Neuronal stem cell (in vitro differentiated cells): ENCODE measurements around the gene NDNF.

Experiments used
- DNase-seq: peaks from one replicate; pipeline ENCODE4 v3.0.0-alpha.2; 2013; ENCODE audit warnings: low spot score
- H2AFZ ChIP-seq: one replicate; pipeline ENCODE4 v1.6.1; 2013; ENCODE audit warnings: mild to moderate bottlenecking, low read length, inconsistent platforms
- H2AK5ac ChIP-seq: 2 replicates; pipeline ENCODE4 v1.6.1; 2013; ENCODE audit warnings: low read depth, mild to moderate bottlenecking, inconsistent platforms, low read length, moderate library complexity, mixed read lengths
- H2BK120ac ChIP-seq: 2 replicates; pipeline ENCODE4 v1.6.1; 2013; ENCODE audit warnings: low read depth, mild to moderate bottlenecking, inconsistent platforms, low read length, moderate library complexity, mixed read lengths
- H2BK12ac ChIP-seq: one replicate; pipeline ENCODE4 v1.6.1; 2013; ENCODE audit warnings: low read length, inconsistent platforms
- H2BK15ac ChIP-seq: 2 replicates; pipeline ENCODE4 v1.6.1; 2013; ENCODE audit warnings: mild to moderate bottlenecking, low read length, inconsistent platforms, mixed read lengths
- H2BK5ac ChIP-seq: one replicate; pipeline ENCODE4 v1.6.1; 2013; ENCODE audit warnings: inconsistent platforms, mild to moderate bottlenecking, low read length, moderate library complexity
- H3K14ac ChIP-seq: one replicate; pipeline ENCODE4 v1.6.1; 2013; ENCODE audit warnings: low read length, inconsistent platforms
- H3K18ac ChIP-seq: 2 replicates; pipeline ENCODE4 v1.6.1; 2013; ENCODE audit warnings: low read length, inconsistent platforms
- H3K23ac ChIP-seq: 2 replicates; pipeline ENCODE4 v1.6.1; 2013; ENCODE audit warnings: low read depth, mild to moderate bottlenecking, mixed read lengths, low read length, inconsistent platforms; ENCODE audit not compliant: poor library complexity
- H3K27ac ChIP-seq: replicated peaks from 3 replicates; pipeline ENCODE4 v1.5.1; 2013; ENCODE audit warnings: low read length, inconsistent platforms
- H3K27me3 ChIP-seq, 3 experiments: 2 replicates each; pipeline ENCODE4 v1.6.1; 2013; ENCODE audit warnings: low read length in 3 of 3, mild to moderate bottlenecking in 2 of 3, inconsistent platforms in 1 of 3, low read depth in 1 of 3, mixed read lengths in 1 of 3, moderate library complexity in 1 of 3; ENCODE audit not compliant: control insufficient read depth in 3 of 3, insufficient read depth in 3 of 3
- H3K36me3 ChIP-seq, 2 donors: replicated peaks in 1 of 2; 2 replicates each; pipeline ENCODE4 v1.6.1; 2013; ENCODE audit warnings: low read length in 2 of 2; ENCODE audit not compliant: control insufficient read depth in 2 of 2, insufficient read depth in 2 of 2
- H3K4ac ChIP-seq: 2 replicates; pipeline ENCODE4 v1.6.1; 2013; ENCODE audit warnings: inconsistent platforms, mild to moderate bottlenecking, low read length, moderate library complexity
- H3K4me1 ChIP-seq, 2 donors: 1 replicate in 1 of 2; 2 replicates in 1 of 2; pipeline ENCODE4 v1.6.1; 2013; ENCODE audit warnings: low read length in 2 of 2, low read depth in 1 of 2; ENCODE audit not compliant: control insufficient read depth in 2 of 2, insufficient read depth in 1 of 2
- H3K4me2 ChIP-seq: one replicate; pipeline ENCODE4 v1.6.1; 2013; ENCODE audit warnings: mild to moderate bottlenecking, low read length, inconsistent platforms; ENCODE audit not compliant: insufficient read depth, poor library complexity, severe bottlenecking
- H3K4me3 ChIP-seq, 2 donors: 2 replicates each; pipeline ENCODE4 v1.5.1; 2013; ENCODE audit warnings: low read length in 2 of 2, mild to moderate bottlenecking in 2 of 2, inconsistent platforms in 1 of 2, moderate library complexity in 1 of 2
- H3K79me1 ChIP-seq: one replicate; pipeline ENCODE4 v1.6.1; 2013; ENCODE audit warnings: low read depth, mild to moderate bottlenecking, inconsistent platforms, low read length, moderate library complexity
- H3K9ac ChIP-seq: one replicate; pipeline ENCODE4 v1.6.1; 2013; ENCODE audit warnings: mild to moderate bottlenecking, low read depth, low read length, inconsistent platforms; ENCODE audit not compliant: poor library complexity
- H3K9me3 ChIP-seq, 2 donors: replicated peaks in 1 of 2; 2 replicates each; pipeline versions ENCODE3 to v1.6.1; 2013; ENCODE audit warnings: low read length in 2 of 2, mild to moderate bottlenecking in 2 of 2, inconsistent platforms in 1 of 2, low read depth in 1 of 2, mixed read lengths in 1 of 2, moderate library complexity in 1 of 2; ENCODE audit not compliant: control insufficient read depth in 2 of 2, insufficient read depth in 1 of 2
- H4K8ac ChIP-seq: one replicate; pipeline ENCODE4 v1.6.1; 2013; ENCODE audit warnings: low read depth, mild to moderate bottlenecking, inconsistent platforms, low read length, moderate library complexity
- H4K91ac ChIP-seq: one replicate; pipeline ENCODE4 v1.6.1; 2013; ENCODE audit warnings: low read length, low read depth, mild to moderate bottlenecking, inconsistent platforms; ENCODE audit not compliant: poor library complexity
- WGBS, 2 donors: extraction: QIAGEN DNeasy Blood & Tissue Kit; methylation state at CpG; one replicate each; pipeline ENCODE4 v1.1.7; 2013; ENCODE audit warnings: missing lambda C conversion rate in 2 of 2, mixed read lengths in 1 of 2; ENCODE audit not compliant: insufficient read length in 2 of 2, insufficient replicate concordance in 1 of 2; ENCODE audit errors: extremely low coverage in 2 of 2; 5-methylcytosine and 5-hydroxymethylcytosine counted together

Gene NDNF

DNA sequence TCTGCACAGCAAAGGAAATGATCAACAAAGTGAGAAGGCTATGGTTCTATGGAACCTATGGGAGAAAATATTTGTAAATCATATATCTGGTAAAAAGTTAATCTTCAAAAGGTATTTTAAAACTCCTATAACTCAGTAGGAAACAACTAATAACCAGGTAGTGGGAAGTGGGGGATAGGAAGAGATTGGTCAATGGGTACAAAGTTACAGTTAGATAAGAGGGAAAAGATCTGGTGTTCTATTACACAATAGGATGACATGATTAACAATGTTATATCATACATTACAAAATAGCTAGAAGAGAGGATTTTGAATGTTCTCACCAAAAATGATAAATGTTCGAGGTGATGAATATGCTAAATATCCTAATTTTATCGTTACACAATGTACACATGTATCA is 46.3 kb downstream of the NDNF start:
- Histone ChIP-seq H3K18ac (no peak overlapping the region), H2BK15ac (no peak overlapping the region), H3K27ac (no peak overlapping the region), H3K4me3 (no peak overlapping the region), H4K91ac (no peak overlapping the region), H3K9me3 (no peaks in the 10 kb centered on the region), H2BK5ac (no peak overlapping the region), H3K14ac (no peak overlapping the region), H2AFZ (no peak overlapping the region), H3K23ac (no peak overlapping the region), H2AK5ac (no peak overlapping the region), H3K4ac (no peak overlapping the region), H3K36me3 (no peaks in the 10 kb centered on the region), H2BK12ac (no peak overlapping the region), H3K4me1 (peaks cover 0 to 2% of the 10 kb centered on the region in 2 donors), H3K27me3 (no peaks in the 10 kb centered on the region), H3K79me1 (no peaks in the 10 kb centered on the region), H4K8ac (no peak overlapping the region), H3K9ac (no peak overlapping the region), H2BK120ac (no peak overlapping the region), H3K4me2 (no peak overlapping the region)
- no CpG with 5 or more reads among the region's 2 CpGs for WGBS, 2 donors
- DNase-seq, result no peak

DNA sequence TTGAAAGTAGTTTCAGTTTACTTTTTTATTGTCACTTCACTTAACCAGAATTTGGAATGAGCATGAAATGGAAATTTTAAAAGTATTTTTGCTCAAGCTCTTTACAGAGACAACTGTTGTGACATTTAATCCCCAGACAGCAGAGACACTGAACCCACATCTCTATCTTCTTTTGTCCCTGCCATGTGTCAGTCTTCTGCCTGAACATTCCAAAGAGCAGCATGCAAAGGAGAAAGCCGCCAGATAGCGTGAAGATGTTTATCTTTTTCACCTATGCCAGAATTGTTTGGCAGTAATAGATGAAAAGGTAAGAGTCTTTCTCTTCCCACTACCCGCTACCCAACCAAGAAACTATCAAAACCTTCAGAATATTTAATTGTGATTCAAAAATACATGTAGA is 46.8 kb downstream of the NDNF start:
- Histone ChIP-seq H3K4ac (no peak overlapping the region), H3K27ac (no peak overlapping the region), H2BK5ac (no peak overlapping the region), H3K14ac (no peak overlapping the region), H3K9ac (no peak overlapping the region), H3K4me2 (no peak overlapping the region), H3K9me3 (no peaks in the 10 kb centered on the region), H3K4me3 (no peak overlapping the region), H3K18ac (no peak overlapping the region), H3K27me3 (no peaks in the 10 kb centered on the region), H4K91ac (no peak overlapping the region), H3K23ac (no peak overlapping the region), H2AK5ac (no peak overlapping the region), H2AFZ (peak overlapping the region; percentile 12), H3K36me3 (no peaks in the 10 kb centered on the region), H3K4me1 (peaks cover 0 to 2% of the 10 kb centered on the region in 2 donors), H2BK15ac (no peak overlapping the region), H3K79me1 (no peaks in the 10 kb centered on the region), H4K8ac (no peak overlapping the region), H2BK120ac (no peak overlapping the region), H2BK12ac (no peak overlapping the region)
- no peak for DNase-seq
- no CpG with 5 or more reads among the region's 3 CpGs for WGBS, 2 donors

DNA sequence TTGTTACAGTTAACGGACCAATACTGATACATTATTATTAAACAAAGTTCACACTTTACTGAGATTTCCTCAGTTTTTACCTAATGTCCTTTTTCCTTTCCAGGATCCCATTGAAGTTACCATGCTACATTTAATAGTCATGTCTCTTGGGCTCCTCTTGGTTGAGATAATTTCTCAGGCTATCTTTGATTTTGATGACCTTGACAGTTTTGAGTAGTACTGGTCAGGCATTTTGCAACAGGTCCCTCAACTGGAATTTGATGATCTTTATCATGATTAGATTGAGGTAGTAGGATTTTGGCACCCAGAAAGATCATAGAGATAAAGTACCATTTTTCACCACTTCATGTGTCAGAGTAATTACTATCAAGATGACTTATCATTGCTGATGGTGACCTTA is 53.8 kb downstream of the NDNF start:
- no peak overlapping the region for H2BK120ac ChIP-seq
- no peak overlapping the region for H2AFZ ChIP-seq
- no peaks in the 10 kb centered on the region for H3K79me1 ChIP-seq
- H2AK5ac ChIP-seq, result no peak overlapping the region
- H3K4ac ChIP-seq, result no peak overlapping the region
- no peak overlapping the region for H4K91ac ChIP-seq
- no peak overlapping the region for H2BK12ac ChIP-seq
- H3K36me3 ChIP-seq, result no peaks in the 10 kb centered on the region
- H3K18ac ChIP-seq, result no peak overlapping the region
- H3K4me2 ChIP-seq, result no peak overlapping the region
- no peak overlapping the region for H3K23ac ChIP-seq
- H3K9ac ChIP-seq, result no peak overlapping the region
- DNase-seq, result no peak
- no CpG with 5 or more reads among the region's 1 CpG for WGBS, 2 donors
- H2BK5ac ChIP-seq, result no peak overlapping the region
- H3K27me3 ChIP-seq, result no peaks in the 10 kb centered on the region
- no peak overlapping the region for H3K4me3 ChIP-seq
- H3K14ac ChIP-seq, result no peak overlapping the region
- H4K8ac ChIP-seq, result no peak overlapping the region
- H3K27ac ChIP-seq, result no peak overlapping the region
- no peak overlapping the region for H2BK15ac ChIP-seq
- H3K4me1 ChIP-seq, result no peaks in the 10 kb centered on the region
- H3K9me3 ChIP-seq, result no peaks in the 10 kb centered on the region

DNA sequence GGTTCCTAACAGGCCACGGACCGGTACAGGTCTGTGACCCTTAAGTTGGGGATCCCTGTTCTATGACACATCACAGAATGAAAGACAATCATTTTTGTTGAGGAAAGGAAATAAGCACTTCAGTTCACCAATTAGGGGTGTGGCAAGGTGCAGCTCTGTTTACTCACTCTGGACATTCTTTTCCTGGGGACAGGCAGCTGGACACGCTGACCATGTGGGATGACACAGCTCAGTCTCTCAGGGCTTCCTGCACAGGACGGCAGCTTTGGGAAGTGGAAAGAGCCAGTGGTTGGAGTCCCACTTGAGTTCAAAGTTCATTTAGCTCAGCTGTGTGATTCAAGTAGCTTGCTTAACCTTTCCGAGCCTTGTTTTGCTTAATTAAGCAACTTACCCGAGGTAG is 55.7 kb downstream of the NDNF start:
- Histone ChIP-seq H3K4me3 (no peak overlapping the region), H3K23ac (no peak overlapping the region), H4K91ac (no peak overlapping the region), H4K8ac (no peak overlapping the region), H2BK15ac (no peak overlapping the region), H3K4me2 (no peak overlapping the region), H2AK5ac (no peak overlapping the region), H3K18ac (no peak overlapping the region), H2AFZ (no peak overlapping the region), H2BK12ac (no peak overlapping the region), H2BK120ac (no peak overlapping the region), H3K27me3 (no peaks in the 10 kb centered on the region), H3K9me3 (no peaks in the 10 kb centered on the region), H2BK5ac (no peak overlapping the region), H3K79me1 (no peaks in the 10 kb centered on the region), H3K36me3 (no peaks in the 10 kb centered on the region), H3K9ac (no peak overlapping the region), H3K14ac (no peak overlapping the region), H3K4ac (no peak overlapping the region), H3K27ac (no peak overlapping the region), H3K4me1 (no peaks in the 10 kb centered on the region)
- DNase-seq, result no peak
- no CpG with 5 or more reads among the region's 6 CpGs for WGBS, 2 donors
